BLaER1 (cell line): ENCODE measurements around the gene HEXIM2.

Source experiments
- H3K27ac ChIP-seq: shearing (Covaris generic); formaldehyde crosslinking; 2 replicates; pipeline ENCODE4 v1.8.1; 2022
- H3K27me3 ChIP-seq: shearing (Covaris generic); formaldehyde crosslinking; 2 replicates; pipeline ENCODE4 v1.8.1; 2022
- H3K36me3 ChIP-seq: shearing (Covaris generic); formaldehyde crosslinking; 2 replicates; pipeline ENCODE4 v1.8.1; 2022
- H3K4me1 ChIP-seq: shearing (Covaris generic); formaldehyde crosslinking; 2 replicates; pipeline ENCODE4 v1.8.1; 2022
- H3K4me2 ChIP-seq: shearing (Covaris generic); formaldehyde crosslinking; 2 replicates; pipeline ENCODE4 v1.8.1; 2022
- H3K4me3 ChIP-seq: shearing (Covaris generic); formaldehyde crosslinking; 2 replicates; pipeline ENCODE4 v1.8.1; 2022
- H3K9ac ChIP-seq: shearing (Covaris generic); formaldehyde crosslinking; 2 replicates; pipeline ENCODE4 v1.8.1; 2022
- H3K9me3 ChIP-seq: shearing (Covaris generic); formaldehyde crosslinking; 2 replicates; pipeline ENCODE4 v1.8.1; 2022
- H4K20me1 ChIP-seq: shearing (Covaris generic); formaldehyde crosslinking; 2 replicates; pipeline ENCODE4 v1.8.1; 2022
- Cebpa-rat ChIP-seq: shearing (Covaris generic); IDR thresholded peaks from 2 replicates; pipeline ENCODE4 v1.8.1; 2022

The HEXIM2 gene

GRCh38 chr17:45161288-45162024 lies at the start of gene HEXIM2:
Gene HEXIM2, plus strand, starts transcription at chr17:45161875. Its CDS starts 919 bp downstream, at chr17:45162794.
- Histone ChIP-seq H4K20me1 (no peaks in the 10 kb centered on the region), H3K27ac (peak within 1 kb of the TSS; percentile 100), H3K9me3 (no peaks in the 10 kb centered on the region), H3K27me3 (no peaks in the 10 kb centered on the region), H3K9ac (peak within 1 kb of the TSS; percentile 99), H3K4me1 (peaks cover 61% of the 10 kb centered on the region), H3K4me3 (peak within 1 kb of the TSS; percentile 84), H3K4me2 (peak within 1 kb of the TSS; percentile 85), H3K36me3 (no peaks in the 10 kb centered on the region)
- TF ChIP-seq Cebpa-rat: no peak

GRCh38 chr17:45112559-45113423 lies 48.9 kb upstream of the HEXIM2 start:
- H3K36me3 ChIP-seq: peaks cover 18% of the 10 kb centered on the region
- no peaks in the 10 kb centered on the region for H3K27me3 ChIP-seq
- H3K9me3 ChIP-seq: no peaks in the 10 kb centered on the region
- H3K4me2 ChIP-seq: peak overlapping the region; percentile 95
- peaks cover 73% of the 10 kb centered on the region for H3K4me1 ChIP-seq
- H4K20me1 ChIP-seq: peaks cover 39% of the 10 kb centered on the region
- peak overlapping the region; percentile 20; the same call in 1 of the 2 replicates for H3K4me3 ChIP-seq
- H3K9ac ChIP-seq: peak overlapping the region; percentile 67
- no peak for TF ChIP-seq Cebpa-rat
- H3K27ac ChIP-seq: peak overlapping the region; percentile 85

GRCh38 chr17:45113424-45113754 lies 48.3 kb upstream of the HEXIM2 start:
- Histone ChIP-seq H3K4me3 (no peak overlapping the region), H3K27me3 (no peaks in the 10 kb centered on the region), H3K36me3 (peaks cover 12% of the 10 kb centered on the region), H3K27ac (peak overlapping the region; percentile 85; the same call in 1 of the 2 replicates), H3K4me1 (peaks cover 73% of the 10 kb centered on the region), H3K9me3 (no peaks in the 10 kb centered on the region), H4K20me1 (peaks cover 33% of the 10 kb centered on the region), H3K9ac (peak overlapping the region; percentile 60), H3K4me2 (peak overlapping the region; percentile 95)
- no peak for TF ChIP-seq Cebpa-rat

GRCh38 chr17:45114117-45114932 lies 47.4 kb upstream of the HEXIM2 start:
- no peak overlapping the region; the same call in 1 of the 2 replicates for H3K4me3 ChIP-seq
- H3K27ac ChIP-seq: peak overlapping the region; percentile 70
- no peaks in the 10 kb centered on the region for H3K9me3 ChIP-seq
- H3K9ac ChIP-seq: peak overlapping the region; percentile 60
- H3K36me3 ChIP-seq: peaks cover 2% of the 10 kb centered on the region; the same call in 1 of the 2 replicates
- TF ChIP-seq Cebpa-rat: no peak
- H3K27me3 ChIP-seq: no peaks in the 10 kb centered on the region
- H4K20me1 ChIP-seq: peaks cover 23% of the 10 kb centered on the region
- peaks cover 74% of the 10 kb centered on the region for H3K4me1 ChIP-seq
- peak overlapping the region; percentile 95 for H3K4me2 ChIP-seq

- Histone ChIP-seq H3K36me3 (no peaks in the 10 kb centered on the region), H3K4me3 (no peak overlapping the region), H3K27me3 (no peaks in the 10 kb centered on the region), H3K9me3 (no peaks in the 10 kb centered on the region), H3K9ac (no peak overlapping the region), H4K20me1 (peaks cover 16% of the 10 kb centered on the region), H3K4me1 (peaks cover 74% of the 10 kb centered on the region), H3K4me2 (peak overlapping the region; percentile 95), H3K27ac (0 out of 2 replicates have a peak overlapping the region, but pooled peaks have one; percentile 70)
- no peak for TF ChIP-seq Cebpa-rat
Measured at GRCh38 chr17:45115015-45115625, 46.6 kb upstream of the HEXIM2 start.

GRCh38 chr17:45115871-45116270 lies 45.8 kb upstream of the HEXIM2 start:
- Histone ChIP-seq H3K4me3 (no peak overlapping the region), H3K9ac (no peak overlapping the region), H3K36me3 (no peaks in the 10 kb centered on the region), H3K27ac (no peak overlapping the region), H4K20me1 (peaks cover 8% of the 10 kb centered on the region), H3K9me3 (no peaks in the 10 kb centered on the region), H3K4me2 (peak overlapping the region; percentile 28), H3K4me1 (peaks cover 70% of the 10 kb centered on the region), H3K27me3 (no peaks in the 10 kb centered on the region)
- TF ChIP-seq Cebpa-rat: no peak

GRCh38 chr17:45116434-45117016 lies 45.1 kb upstream of the HEXIM2 start:
- TF ChIP-seq Cebpa-rat: no peak
- no peak overlapping the region for H3K27ac ChIP-seq
- peak overlapping the region; percentile 28 for H3K4me2 ChIP-seq
- no peak overlapping the region for H3K4me3 ChIP-seq
- no peak overlapping the region for H3K9ac ChIP-seq
- H3K9me3 ChIP-seq: no peaks in the 10 kb centered on the region
- no peaks in the 10 kb centered on the region for H3K36me3 ChIP-seq
- H3K27me3 ChIP-seq: no peaks in the 10 kb centered on the region
- peaks cover 64% of the 10 kb centered on the region for H3K4me1 ChIP-seq
- H4K20me1 ChIP-seq: peaks cover 2% of the 10 kb centered on the region

GRCh38 chr17:45117334-45117733 lies 44.3 kb upstream of the HEXIM2 start:
- Histone ChIP-seq H3K9ac (no peak overlapping the region), H3K36me3 (no peaks in the 10 kb centered on the region), H3K27ac (no peak overlapping the region), H3K27me3 (no peaks in the 10 kb centered on the region), H4K20me1 (no peaks in the 10 kb centered on the region), H3K4me1 (peaks cover 56% of the 10 kb centered on the region), H3K9me3 (no peaks in the 10 kb centered on the region), H3K4me2 (no peak overlapping the region), H3K4me3 (no peak overlapping the region)
- no peak for TF ChIP-seq Cebpa-rat
